IPS-NIHi7 (cell line): Measurements from ENCODE around the gene CAND2.
A peak's percentile ranks its signal among the peaks of the same experiment; 100 is the strongest.
"Not testable (repeated sequence)": the region's sequence is repeated elsewhere in the genome, so short reads cannot be mapped to it uniquely, and the experiment has no call there.

ENCODE experiments used
- DNase-seq: peaks from one replicate; pipeline ENCODE4 v3.0.0; 2012; ENCODE audit warnings: mixed read lengths; ENCODE audit errors: extremely low spot score

CAND2 gene

DNA sequence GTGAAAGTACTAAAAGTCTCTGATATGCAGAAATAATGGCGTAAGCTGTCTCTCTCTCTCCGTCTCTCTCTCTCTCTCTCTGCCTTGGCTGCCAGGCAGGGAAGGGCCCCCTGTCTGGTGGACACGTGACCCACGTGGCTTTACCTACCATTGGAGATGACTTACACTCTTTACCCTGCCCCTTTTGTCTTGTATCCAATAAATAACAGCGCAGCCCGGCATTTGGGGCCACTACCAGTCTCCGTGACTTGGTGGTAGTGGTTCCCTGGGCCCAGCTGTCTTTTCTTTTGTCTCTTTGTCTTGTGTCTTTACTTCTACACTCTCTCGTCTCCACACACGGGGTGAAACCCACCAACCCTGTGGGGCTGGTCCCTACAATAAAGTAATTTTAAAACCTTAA lies 25.2 kb upstream of the CAND2 start:
- no peak for DNase-seq

DNA sequence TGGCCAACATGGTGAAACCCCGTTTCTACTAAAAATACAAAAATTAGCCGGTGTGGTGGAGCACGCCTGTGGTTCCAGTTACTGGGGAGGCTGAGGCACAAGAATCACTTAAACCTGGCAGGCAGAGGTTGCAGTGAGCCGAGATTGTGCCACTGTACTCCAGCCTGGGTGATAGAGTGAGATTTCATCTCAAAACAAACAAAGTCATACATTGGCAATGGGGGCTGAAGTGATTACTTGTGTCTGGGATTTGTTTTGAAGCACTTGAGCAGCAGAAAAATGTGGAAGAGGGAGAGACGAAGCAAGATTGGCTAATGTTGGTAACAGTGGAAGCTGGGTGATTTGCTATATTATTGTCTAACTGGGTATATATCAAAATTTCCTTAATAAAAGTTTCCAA lies 24.0 kb upstream of the CAND2 start:
- DNase-seq, result no peak

DNA sequence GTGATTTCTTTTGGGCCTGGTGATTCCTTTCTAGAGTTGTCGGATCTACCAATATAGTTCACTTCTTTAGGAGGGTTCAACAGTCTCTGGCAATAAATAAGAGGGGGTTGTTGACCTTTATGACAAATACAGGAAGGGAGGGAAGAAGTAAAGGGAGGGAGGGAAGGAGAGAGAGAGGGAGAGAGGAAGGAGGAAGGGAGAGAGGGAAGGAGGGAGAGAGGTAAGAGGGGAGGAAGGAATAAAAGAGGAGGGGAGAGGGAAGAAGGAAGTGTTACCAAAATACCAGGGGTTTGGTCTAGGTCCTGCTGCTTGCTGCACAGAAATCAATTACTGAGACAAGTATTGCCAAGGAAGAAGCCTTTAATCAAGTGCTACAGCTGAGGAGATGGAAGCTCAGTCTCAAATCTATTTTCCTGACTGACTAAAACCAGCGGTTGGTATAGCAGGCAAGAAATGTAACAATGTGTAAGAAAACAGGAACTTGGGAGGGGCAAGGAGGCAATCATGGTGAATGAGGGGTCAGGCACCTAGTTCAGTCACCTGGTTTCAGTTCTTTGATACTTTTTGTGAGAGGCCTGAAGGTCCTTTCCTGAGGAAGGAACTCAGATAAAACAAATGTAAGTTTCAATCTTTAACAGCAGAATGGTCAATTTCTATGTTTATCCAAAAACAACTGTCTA lies 23.3 kb upstream of the CAND2 start:
- no peak for DNase-seq

- no peak for DNase-seq
Observed at GRCh38 chr3:12773710-12774086, 22.8 kb upstream of the CAND2 start.

- DNase-seq, result no peak
Observed at GRCh38 chr3:12774619-12775018, 21.9 kb upstream of the CAND2 start.

GRCh38 chr3:12775226-12775625 lies 21.3 kb upstream of the CAND2 start:
- no peak for DNase-seq

- not testable (repeated sequence) for DNase-seq
Observed at GRCh38 chr3:12775970-12776369, 20.5 kb upstream of the CAND2 start.

DNA sequence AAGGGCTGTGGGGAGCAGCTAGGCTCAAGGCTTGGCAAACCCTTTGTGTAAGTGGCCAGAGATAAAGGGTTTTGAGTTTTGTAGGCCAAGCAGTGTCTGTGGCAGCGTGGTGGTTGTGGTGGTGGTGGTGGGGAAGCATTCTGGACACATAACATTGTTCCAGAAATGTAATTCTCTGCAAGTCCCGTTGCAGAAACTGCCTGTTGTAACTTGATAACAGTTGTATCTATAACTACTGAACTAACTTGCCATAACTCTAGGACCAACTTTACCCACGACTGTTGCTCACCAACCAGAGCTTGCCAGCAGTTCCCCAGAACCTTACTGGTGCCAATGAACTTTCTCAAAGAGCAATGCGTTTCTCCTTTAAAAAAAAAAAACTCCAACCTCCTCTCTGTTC lies 19.3 kb upstream of the CAND2 start:
- DNase-seq, result no peak

DNA sequence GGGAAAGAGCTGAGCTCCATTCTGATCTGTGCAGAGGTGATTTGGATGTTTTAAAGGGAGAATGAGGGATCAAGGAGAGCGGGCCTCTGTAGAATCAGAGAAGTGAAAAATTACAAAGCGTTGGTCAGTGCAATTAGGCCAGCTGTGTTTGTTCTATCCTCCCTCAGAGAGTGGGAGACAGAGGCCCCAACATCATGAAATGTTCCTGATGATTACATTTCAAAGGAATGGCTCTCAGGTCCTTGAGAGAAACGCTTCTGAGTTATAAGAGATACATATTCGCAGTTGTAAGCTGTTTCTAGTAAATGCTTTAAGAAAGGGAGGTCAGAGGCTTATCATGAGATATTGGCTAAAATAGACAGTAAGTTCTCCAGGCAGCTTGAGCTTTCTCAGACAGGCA lies 15.7 kb upstream of the CAND2 start:
- DNase-seq, result no peak

DNA sequence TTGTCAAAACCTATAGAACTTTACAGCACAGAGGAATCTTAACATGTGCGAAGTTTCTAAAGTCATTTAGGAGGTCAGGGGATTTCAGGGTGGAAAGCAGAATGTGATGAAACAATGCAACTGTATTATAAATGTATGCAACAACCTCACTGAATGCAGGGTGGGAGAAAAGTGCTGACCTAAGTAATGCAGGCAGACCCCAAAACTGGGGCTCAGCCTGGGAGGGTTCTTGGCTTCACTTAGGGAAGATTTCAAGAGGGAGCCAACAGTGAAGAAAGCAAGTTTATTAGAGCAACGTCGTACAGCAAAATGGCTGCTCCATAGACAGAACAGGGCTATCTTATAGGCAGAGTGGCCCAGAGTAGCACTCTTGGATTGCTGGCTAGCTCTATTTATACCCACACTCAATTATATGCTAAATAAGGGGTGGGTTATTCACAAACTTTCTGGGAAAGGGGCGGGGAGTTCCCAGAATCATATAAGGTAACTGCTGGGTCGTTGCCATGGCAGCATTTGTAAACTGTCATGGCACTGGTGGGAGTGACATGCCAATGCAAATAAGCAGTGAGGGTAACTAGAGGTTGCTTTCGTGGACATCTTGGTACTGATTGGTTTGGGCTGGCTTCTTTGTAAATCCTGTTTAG lies 14.2 kb upstream of the CAND2 start:
- peak; percentile 31 for DNase-seq

GRCh38 chr3:12785096-12785495 lies 11.4 kb upstream of the CAND2 start:
- DNase-seq, result no peak

DNA sequence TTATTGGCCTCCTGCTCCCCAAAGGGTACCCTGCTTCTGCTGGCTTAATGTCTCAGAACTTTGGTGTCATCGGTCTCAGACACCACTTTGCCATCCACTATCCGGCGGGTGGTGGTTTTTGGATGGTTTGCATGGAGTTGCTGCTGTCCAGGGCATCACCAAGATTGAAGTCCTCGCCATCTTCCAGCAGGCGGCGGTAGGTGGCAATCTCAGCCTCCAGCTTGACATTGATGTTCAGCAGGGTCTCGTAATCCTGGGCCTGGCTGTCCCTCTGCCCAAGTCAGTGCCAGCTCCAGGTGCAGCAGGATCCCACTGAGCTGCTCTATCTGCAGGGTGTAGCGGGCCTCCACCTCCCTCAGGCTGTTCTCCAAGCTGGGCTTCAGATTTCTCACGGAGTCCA lies 9.1 kb upstream of the CAND2 start:
- DNase-seq, result peak; percentile 24

DNA sequence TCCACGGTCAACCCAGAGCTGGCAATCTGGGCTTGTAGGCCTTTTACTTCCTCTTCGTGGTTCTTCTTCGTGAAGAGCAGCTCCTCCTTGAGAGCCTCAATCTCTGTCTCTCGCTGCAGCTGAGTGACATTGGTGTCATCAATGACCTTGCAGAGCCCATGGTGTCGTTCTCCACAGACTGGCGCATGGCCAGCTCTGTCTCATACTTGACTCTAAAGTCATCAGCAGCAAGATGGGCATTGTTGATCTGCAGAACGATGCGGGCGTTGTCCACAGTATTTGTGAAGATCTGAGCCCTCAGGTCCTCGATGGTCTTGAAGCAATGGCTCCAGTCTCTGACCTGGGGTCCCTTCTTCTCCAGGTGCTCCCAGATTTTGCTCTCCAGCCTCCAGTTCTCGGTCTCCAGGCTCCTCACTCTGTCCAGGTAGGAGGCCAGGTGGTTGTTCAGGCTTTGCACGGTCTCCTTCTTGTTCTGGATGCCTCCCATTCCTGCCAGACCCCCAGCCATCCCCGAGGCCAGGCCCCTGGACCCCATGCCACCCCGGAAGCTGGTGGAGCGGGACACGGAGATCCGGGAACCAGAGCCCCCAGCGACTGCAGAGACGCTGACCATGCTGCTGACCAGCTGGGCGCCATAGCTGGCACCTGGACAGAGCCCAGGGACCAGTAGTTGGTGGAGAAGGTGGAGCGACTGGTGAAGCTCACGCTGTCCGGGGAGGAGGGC lies 8.4 kb upstream of the CAND2 start:
- DNase-seq, result not testable (repeated sequence)

DNA sequence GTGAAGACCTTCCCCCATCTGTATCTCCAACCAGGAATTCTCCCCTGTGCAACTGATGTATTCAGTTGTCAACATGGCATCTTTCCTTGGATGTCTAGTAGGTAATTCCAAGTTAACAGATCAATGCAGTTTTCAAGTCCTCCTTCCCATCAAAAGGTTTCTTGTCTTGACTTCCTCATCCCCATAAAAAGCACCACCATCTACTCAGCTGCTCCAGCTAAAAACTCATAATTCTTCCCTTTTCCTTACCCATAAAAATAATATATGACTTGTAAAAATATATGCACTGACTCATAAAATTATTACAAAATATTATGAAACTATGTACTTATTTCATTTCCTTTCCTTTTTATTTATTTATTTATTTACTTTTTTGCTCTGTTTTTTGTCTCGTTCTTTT lies 5.0 kb upstream of the CAND2 start:
- no peak for DNase-seq

DNA sequence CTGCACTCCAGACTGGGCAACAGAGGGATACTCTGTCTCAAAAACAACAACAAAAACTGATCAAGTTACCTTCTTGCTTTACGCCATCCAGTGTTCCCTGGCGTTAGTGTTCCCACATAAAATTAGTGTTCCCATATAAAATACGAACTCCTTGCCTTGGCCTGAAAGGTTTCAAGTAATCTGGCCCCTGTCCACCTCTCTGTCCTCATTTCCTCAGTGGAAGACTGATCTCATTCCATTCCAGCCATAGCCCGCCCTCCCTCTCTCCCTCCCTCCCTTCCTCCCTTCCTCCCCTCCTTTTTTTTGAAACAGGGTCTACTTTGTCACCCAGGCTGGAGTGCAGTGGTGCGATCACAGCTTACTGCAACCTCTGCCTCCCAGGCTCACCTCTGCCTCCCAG lies 2.8 kb upstream of the CAND2 start:
- DNase-seq, result no peak

GRCh38 chr3:12797124-12797891 lies 828 bp downstream of the CAND2 start:
- peak; percentile 26 for DNase-seq

GRCh38 chr3:12797892-12798558 lies 1.5 kb downstream of the CAND2 start:
- no peak for DNase-seq

DNA sequence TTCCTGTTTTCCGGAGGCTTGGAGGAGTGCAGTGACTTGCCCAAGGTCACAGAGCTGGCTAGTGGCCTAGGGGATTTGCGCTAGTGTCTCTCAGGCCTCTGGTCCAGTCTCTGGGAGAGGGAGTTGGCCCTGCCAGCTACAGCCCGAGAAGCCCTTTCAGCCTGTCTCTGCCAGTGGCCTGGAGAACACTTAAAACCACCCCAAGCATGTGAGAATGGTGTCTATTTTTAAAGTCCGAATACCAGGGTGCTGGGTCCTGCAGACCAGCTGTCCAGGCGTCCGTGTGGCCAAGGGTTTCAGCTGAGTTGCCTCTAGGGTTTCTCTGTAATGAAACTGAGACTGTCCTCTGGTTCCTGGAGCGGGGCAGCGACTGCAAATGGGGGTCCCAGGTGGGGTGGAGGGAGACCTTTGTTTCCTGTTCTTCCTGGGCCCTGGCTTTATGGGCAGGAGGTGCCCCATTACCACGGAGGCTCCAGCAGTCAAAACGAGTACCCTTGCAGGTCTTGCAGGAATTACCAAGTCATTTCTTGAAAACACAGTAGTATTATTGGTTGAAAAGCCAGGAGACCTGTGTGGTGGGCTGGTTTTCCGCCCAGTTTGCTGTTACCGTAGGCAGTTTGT lies 2.2 kb downstream of the CAND2 start:
- DNase-seq, result no peak

- DNase-seq, result no peak
Observed at GRCh38 chr3:12799525-12800440, 3.3 kb downstream of the CAND2 start.

DNA sequence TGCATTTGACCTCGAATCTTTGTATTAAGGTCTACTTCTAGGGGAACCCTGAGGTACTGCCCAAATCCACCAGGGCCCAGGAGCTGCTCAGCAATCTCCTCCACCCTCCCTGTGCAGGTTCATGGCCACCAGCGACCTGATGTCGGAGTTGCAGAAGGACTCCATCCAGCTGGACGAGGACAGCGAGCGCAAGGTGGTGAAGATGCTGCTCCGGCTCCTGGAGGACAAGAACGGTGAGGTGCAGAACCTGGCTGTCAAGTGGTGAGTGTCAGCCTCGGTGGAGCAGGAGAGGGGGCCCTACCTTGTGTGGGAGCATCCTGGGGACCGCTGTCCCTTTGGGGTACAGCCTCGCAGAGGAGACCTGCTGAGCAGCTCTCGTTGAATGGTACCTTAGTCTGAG lies 6.9 kb downstream of the CAND2 start:
- DNase-seq, result no peak
